Limb (tissue), 2 donors: ENCODE results near the gene PLPP7.

ENCODE experiments used
- DNase-seq, 2 donors: peaks; one replicate each; pipeline ENCODE4 v3.0.0-alpha.2; 2016; ENCODE audit errors: extremely low spot score in 2 of 2

PLPP7 gene

DNA sequence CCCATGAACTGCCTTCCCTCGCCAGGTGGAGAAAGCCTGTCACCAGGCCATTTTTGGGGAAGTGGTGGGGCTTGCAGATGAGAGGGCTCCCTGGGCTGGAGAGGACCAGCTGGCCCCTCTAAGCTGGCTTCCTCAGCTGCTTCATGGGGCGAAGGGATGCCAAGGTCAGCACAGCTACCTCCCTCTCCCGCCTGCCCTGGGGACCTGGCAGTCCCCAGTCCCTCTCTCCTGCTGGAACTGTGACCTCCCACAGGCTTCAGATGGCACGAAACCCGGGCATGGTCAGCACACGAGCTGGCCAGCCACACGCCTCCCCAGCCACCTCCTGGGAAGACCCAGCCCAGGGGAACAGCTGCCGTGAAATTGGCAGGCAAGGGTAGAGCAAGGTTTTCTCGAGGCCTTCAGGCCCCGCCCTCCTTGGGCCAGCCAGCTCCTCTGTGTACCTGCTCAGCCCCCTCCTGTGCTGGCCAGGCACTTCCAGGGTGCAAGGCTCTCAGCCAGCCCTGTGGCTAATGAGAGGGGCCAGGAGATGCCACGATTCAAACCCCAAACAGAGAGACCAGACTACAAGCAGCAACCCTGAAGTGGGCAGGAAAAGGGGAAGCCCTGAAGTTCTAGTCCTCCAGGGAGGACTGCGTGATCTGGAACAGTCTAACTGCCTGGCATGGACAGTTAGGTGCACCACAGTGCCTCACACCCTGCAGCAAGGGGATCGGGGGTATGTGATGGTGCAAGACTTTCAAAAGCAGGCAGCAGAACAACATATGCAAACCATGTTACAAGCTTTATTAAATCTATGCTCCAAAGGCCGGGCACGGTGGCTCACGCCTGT lies 12.9 kb downstream of the PLPP7 start:
- peak in 1 of 2 donors; percentile 25 for DNase-seq

DNA sequence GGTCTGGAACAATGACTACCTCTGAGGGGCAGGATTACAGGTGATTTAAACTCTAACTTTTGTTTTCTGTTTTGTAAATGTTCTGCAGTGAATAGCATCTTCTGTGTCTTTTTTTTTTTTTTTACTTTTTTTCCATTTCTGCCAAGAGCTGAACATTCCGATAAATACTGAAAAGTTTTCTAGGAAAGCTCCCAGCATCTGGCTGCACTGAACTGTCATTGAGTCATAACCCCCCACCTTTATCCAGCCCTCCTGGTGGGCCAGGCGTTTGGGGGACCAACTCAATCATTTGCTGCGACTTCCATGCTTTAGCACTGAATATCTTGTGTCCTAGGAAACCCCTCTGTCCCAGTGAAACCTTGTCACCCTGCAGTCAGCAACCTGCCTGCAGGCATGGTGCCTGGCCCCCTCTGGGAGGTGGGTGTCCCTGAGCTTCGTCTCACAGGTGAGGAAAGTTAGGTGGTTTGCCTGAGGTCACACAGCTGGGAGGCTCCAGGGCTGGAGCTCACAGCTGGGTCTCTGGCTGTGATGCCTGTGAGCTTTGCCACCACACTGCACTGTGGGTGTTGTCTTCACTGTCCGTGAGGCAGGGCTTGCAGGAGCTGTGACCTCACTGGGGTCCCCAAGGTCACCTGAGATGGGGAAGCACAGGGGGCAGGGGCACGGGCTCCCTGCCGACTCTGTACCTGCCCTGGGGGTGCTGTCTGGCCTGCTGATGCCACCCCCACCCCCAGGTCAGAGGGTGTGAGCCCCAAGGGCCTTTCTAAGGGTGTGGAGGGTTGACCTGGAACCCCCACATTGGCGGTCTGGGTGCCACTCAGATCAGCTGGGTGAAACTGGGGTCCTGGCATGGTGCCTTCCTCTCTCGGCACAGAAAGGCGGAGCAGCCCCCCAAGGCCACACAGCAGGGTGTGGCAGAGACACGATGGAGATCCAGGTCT lies 14.1 kb downstream of the PLPP7 start:
- DNase-seq: no peak

DNA sequence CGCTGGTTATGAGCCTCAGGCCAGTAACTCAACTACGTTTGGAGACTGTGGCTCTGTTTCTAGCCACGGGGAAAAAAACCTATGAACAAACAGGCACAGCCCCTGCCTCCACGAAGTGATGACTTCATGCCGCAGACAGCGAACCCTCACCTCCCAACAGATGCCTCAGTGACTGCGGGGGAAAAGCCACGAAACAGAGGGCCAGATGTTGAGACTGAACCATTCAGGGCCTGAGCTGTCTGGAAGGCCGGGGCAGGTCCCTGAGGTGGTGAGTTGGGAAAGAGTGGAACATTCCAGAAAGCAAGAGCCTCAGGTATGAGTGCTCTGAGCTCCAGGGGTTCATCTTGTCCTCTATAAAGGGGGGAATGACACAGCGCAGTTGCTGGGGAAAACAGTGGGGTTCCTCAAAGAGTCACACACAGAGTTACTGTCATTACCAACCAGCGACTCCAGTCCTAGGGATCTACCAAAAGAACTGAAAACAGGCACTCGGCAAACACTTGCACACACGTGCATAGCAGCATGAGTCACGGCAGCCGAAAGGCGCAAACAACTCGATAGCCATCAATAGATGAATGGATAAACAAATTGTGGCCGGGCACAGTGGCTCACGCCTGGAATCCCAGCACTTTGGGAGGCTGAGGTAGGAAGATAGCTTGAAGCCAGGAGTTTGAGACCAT lies 15.3 kb downstream of the PLPP7 start:
- peak in 1 of 2 donors; percentile 34 for DNase-seq

DNA sequence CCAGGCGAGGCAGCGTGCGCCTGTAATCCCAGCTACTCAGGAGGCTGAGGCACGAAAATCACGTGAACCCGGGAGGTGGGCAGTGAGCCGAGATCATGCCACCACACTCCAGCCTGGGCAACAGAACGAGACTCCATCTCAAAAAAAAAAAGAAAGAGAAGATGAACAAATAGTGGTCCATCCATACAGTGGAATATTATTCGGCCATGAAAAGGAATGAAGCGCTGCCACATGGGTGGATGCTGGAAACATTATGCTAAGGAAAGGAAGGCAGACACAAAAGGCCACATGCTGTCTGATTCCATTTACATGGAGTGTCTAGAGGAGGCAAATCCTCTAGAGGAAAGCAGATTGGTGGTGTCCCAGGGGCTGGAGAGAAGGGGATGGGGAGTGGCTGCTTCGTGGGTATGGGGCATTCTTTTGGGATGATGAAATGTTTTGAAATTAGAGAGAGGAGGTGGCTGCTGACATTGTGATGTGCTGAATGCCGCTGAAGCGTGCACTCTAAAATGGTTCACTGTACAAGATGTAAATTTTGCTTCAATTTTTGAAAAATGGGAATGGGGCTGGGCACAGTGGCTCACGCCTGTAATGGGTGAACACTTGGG lies 17.0 kb downstream of the PLPP7 start:
- no peak for DNase-seq

DNA sequence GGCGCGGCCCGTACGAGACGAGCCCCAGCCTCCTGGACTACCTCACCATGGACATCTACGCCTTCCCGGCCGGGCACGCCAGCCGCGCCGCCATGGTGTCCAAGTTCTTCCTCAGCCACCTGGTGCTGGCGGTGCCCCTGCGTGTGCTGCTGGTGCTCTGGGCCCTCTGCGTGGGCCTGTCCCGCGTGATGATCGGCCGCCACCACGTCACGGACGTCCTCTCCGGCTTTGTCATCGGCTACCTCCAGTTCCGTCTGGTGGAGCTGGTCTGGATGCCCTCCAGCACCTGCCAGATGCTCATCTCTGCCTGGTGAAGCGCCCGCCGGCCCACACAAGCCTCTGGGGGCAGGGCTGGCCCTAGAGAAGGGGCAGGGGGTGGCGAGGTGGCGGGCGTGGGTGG lies 18.5 kb downstream of the PLPP7 start:
- no peak for DNase-seq

DNA sequence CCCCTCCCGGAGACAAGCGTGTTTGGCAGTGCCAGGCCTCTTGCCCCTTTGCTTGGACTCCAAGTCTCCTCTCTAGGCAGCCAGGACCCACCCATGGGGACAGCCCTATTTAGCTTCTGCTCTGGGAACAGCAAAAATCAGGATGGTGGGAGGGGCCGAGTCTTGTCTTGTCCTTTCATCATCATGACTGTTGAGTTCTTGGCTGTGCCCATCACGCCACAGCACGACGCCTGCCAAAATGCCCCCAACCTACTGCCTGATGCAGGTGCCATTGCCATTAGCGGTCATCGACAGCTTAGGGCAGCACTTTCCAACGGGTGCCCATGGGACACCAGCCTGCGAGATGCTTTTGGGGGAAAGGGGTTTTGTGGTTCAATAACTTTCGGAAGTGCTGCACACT lies 18.9 kb downstream of the PLPP7 start:
- DNase-seq: no peak

DNA sequence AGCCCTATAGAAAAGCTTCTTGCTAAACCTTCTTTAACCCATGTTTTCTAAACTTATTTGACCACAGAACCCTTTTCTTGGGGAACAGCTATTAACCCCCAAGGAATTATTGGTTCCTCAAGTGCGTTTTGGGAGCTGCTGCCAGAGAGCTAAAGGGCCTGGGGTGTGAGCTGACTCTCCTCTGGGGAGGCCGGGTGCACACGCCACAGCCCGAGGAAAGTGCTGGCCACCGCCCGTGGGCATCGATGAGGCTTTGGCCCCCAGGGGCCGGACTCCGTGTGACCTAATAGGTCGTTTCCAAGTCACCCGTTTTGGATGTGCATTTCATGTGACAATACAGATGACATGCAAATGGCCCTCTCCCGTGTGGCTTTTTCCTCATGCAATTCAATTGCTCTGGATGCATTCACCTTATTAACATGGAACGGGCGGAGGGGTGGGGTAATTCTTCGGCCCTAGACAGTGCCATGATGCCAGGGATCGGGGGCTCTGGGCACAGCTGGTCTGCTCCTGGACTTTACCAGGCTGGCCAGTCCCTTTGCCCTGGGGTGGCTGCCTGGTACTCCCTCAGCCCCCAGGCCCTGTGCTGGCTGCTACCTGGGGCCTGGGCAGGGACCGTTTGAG lies 19.5 kb downstream of the PLPP7 start:
- no peak for DNase-seq

DNA sequence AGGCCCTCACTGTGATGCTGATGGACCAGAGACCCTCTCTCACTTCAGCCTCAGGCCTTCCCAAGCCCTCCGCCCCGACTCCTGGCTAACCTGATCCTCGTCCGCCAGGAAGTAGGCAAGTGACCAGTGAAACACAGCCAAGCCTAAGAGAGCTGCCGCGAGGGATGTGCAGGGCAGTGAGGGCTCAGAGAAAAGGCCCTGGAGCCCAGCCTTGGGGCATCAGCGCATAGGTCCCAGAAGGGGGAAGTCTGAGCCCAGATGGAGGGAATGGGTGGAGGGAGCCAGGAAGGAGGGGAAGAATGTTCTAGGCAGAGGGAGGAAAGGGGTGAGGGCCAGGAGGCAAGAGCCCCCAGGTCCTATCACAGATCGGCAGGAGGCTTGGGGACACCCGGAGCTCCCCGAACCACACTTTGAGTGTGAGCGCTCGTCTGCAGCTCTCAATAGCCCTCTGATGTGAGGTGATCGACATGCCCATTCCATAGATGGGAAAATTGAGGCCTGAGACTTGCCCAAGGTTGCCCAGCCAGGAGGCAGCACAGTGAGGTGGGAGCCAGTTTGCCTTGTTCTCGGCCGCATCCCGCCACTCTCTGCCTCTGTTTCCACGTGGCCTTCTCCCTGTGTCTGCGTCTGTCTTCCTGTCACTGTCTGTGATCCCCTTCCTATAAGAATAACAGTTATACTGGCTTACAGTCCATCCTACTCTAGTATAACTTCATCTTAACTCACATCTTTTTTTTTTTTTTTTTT lies 20.2 kb downstream of the PLPP7 start:
- DNase-seq: no peak

DNA sequence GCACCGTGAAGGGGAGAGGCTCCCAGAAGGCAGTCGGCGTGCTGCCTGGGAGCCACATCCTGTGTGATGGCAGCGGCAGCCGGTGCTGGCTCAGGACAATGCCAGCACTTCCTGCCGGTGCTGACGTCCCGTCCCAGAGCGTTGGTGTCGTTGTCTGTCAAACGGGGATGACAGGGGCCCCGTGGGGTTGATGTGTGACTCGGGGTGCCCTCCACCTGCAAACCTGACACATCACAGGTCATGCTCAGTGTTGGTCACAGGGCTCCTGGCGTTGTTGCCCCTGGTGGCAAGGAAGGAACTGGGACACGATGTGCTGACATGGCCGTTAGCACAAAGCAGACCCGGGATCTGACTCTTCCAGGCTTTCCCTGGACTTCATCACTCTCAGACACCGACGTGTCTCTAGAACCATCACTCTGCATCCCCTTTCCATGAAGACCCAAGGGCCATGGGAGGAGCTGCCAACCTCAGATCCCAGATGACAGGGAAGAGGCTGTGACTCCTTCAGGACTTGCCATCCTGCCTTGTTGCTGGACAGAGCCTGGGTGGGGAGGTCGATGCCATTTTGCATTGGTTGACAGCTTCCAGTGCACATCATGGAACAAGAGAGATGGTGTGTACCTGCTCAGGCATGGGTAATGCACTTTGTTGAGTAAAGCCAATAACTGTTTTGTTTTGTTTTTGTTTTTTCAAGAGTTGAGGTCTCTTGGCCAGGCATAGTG lies 21.5 kb downstream of the PLPP7 start:
- no peak for DNase-seq

DNA sequence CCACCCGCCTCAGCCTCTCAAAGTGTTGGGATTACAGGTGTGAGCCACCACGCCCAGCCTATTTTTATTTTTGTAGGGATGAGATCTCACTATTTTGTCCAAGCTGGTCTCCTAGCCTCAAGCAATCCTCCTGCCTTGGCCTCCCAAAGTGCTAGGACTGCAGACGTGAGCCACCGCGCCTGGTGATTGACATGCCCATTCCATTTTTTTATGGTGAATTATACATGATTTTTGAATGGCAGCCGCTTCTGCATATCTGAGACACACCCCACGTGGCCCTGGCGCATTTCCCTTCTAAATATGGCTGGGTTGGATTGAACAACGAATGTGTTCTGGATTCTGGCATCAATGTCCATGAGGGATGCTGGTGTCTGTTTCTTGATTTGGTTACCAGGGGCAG lies 22.7 kb downstream of the PLPP7 start:
- no peak for DNase-seq

DNA sequence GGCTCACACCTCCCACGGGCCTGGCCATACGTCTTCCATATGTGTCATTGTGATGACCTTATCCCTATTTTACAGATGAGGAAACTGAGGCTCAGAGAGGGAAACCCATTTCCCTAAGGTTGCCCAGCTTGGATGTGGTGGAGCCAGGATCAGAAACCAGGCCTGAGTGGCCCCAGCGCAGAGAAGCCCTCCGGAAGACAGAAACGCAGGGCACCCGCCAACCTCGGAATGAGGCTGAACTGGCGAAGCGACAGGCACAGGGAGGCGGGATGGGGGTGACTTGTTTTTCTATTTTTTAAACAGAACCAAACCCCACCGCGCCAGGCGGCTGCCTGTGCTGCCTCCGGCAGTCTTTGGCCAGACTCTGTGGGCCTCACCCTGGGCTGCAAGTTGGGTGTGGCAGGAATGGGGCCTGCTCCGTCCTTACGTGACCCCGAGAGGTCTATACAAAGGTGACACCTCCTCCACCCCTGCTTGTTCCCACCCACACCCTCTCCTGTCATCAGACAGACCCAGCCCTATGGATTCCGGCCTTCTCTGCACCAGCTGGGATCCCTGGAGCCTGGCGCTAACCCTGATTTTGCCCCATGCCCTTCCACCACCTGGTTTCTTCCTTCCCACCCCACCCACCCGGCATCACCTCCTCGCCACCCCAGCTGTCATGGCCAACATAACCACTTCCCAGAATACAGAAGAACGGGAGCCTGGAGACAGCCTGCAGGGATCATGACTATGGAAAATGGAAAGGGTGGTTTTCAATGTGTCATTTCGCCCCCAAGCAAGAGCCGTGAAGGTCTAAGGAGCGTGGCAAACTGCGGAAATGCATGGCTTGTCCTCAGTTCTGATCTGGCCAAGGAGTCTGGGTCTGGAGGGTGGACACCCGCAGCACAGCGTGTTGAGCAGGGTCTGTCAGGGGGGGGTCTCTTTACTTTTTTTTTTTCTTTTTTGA lies 23.6 kb downstream of the PLPP7 start:
- DNase-seq: no peak

DNA sequence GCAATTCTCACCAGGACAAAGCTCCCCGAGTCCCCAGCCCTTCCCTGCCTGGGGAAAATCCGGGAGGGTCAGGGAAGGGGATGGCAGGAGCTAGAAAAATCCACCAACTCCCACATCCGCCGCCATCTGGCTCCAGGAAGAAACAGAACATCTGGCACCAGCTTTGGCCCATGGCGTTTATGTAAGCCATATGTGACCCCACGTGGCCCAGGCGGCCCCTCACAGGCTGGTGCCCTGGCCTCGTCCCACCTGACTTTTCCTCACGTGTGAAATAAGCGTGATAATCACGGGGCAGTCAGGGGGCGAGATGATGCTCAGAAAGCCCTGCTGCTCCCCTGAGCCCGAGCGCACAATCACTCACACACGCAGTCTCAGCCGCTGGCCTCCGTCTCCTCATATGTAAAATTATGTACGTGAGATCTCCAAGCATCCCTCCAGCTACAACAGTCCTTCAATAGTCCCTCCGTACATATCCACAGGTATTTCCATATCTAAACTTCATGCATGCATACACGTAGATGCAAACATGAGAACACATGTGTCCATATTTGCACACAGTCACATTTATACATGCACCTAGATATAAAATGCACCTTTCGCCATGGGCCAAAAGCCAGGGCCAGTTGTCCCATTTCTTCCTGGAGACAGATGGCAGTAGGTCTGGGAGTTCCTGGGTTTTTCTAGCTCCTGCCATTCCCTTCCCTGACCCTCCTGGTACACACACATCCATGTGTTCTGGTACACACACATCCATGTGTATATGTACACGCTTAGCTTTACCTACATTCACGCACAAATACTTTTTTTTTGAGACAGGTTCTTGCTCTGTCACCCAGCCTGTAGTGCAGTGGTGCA lies 28.9 kb downstream of the PLPP7 start:
- no peak for DNase-seq

DNA sequence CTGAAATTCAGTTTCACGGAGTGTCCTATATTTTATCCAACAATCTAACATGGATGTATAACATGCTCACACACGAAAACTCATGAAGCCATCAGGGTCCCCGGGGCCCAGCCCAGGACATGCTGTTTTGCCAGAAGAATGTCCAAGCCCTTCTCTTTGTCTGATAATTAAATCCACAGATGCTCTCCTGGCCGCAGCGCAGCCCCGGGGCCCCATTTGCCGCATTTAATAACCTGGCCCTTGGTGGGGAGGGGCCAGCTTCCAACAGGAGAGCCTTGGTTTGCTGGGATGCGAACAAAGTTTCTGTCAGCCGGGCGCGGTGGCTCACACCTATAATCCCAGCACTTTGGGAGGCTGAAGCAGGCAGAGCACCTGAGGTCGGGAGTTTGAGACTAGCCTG lies 30.0 kb downstream of the PLPP7 start:
- DNase-seq: peak; percentile 47 to 52

DNA sequence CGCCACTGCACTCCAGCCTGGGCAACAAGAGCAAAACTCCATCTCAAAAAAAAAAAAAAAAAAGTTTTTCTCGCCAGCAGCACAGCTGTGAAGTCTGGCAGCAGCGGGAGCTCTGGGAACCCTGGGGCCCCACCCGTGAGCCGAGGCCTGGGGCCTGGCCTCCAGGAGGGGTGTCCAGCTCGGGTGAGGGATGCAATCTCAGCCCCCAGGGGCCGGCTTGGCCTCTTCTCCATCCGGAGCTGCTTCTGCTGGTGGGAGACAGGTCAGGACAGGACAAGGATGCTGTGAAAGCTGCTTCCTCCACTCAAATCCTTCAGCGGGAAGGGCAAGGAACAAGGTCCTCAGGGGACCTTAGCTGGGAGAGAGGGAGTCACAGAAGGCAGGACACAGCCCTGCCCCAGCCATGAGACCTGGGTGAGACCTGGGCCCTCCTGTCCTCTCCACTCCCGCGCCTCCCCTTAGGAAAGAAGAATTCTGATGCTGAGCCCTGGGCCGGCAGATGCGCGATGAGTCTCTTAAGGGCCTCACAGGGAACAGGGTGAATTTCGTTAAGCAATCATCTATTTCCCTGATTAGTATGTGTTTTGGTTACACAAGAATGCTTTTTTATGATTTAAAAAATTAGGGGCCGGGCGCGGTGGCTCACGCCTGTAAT lies 30.6 kb downstream of the PLPP7 start:
- DNase-seq: no peak

DNA sequence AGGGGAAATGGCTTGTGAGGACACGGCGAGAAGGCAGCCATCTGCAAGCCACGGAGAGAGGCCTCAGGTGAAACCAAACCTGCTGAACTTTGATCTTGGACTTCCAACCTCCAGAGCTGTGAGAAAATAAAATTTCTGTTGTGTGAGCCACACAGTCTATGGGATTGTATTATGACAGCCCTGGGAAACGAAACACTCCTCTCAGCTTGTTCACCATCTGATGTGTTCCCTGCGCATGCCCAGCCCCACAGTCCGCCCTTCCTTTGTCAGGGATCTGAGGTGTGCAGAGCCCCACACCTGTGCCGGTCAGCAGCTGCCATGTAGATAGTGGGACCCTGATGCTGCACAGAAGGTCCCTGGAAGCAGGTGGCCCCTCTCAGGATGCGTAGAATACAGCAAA lies 34.1 kb downstream of the PLPP7 start:
- no peak for DNase-seq

DNA sequence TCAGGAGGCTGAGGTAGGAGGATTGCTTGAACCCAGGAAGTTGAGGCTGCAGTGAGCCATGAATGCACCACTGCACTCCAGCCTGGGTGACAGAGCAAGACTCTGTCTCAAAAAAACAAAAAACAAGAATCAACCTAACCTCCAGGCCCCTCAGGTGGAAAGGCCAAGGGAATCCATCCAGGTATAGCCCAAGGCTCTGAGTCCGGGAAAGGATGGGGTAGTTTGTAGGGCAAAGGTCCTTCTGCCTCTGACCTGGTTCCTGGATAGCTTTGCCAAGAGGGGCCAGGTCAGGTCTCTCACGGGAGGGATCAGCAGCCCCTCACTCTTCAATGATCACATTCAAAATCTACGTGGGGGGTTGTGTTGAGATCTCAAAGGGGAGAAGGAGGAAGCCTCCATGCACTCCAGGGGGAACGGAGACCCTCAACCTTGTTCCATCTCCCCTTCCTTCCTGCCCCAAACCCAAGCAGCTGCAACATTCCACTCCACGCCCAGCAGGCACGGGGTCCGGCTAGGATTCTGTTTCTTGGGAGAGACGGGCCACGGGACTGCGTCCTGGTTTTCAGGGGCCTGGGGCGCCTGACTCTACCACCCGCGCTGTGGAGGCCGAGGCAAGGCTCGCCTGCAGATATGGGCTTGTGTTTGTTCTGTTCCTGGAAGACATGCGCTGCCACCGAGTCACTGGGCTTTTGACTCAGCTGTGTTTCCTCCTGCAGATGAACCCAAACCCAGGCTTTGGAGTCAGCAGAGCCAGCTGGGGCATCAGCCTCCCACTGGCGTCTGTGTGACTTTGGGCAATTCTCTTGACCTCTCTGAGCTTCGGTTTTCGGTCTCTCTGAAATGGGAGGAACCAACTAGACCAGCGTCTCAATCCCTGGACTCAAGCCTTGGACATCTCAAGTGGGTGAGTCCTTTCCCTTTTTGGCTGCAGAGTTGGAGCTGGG lies 35.5 kb downstream of the PLPP7 start:
- no peak for DNase-seq
